Measurements from ENCODE around the gene PPP1R16B. TPM values are rescaled to one million over a fixed set of nuclear protein-coding genes. Genes with fewer than 3 reads are reported as not detected.
"Not testable (repeated sequence)": the region's sequence is repeated elsewhere in the genome, so short reads cannot be mapped to it uniquely, and the experiment has no call there.

The PPP1R16B gene
- total RNA-seq, 1 donor from 2014 or later: 0.15 TPM

DNA sequence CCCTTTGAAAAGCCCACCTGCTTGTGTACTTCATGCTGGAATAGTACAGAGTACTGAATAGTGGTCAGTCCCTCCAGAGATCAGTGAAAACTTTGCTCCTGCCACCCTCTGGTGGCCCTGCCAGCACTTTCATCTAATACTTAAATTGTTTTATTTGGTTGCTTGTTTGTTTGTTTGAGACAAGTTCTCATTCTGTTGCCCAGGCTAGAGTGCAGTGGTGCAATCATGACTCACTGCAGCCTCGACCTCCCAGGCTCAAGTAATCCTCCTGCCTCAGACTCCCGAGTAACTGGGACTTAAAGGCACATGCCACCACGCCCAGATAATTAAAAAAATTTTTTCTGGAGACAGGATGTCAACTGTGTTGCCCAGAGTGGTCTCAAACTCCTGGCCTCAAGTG is 129.8 kb downstream of the PPP1R16B start:
- peak; percentile 67 for DNase-seq (ENCODE audit: low read depth)

DNA sequence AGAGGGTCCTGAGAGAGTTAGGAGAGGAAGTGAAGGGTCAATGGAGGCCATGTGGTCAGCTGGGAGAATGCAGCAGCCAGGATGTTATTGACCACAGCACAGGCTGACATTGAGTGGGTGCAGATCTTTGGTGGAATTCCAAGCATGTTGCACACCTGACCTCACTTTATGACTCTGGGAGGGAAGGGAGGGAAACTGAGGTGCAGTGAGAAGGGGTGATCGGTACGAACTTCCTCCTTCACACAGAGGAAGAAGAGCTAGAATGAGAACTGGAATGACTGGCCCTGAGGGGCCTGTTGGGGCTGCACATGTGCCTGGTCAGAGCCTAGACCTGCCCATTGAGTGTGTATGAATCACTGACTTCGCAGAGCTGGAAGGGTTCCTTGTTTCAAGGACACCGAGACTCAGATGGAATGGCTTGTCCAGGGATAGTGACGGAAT is 130.5 kb downstream of the PPP1R16B start:
- peak; percentile 69 for DNase-seq (ENCODE audit: low read depth)

DNA sequence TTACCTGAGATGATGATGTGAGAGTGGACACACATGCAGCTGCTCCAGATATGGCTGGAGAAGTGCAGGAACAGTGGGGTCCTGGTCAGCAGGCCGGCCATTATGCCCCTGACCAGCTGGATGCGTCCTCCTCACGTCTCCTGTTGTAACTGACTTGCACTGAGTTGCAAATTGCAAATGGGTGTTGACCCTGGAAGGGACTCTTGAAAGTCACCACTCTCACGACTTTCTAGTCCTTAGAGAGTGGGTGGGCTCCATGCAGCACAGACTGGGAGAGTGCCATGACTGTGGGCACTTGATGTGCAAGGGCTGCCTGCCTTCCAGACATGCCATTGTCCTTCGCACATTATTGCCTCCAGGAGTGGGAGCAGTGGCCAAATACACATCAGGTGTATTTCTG is 131.5 kb downstream of the PPP1R16B start:
- no peak for DNase-seq (ENCODE audit: low read depth)

DNA sequence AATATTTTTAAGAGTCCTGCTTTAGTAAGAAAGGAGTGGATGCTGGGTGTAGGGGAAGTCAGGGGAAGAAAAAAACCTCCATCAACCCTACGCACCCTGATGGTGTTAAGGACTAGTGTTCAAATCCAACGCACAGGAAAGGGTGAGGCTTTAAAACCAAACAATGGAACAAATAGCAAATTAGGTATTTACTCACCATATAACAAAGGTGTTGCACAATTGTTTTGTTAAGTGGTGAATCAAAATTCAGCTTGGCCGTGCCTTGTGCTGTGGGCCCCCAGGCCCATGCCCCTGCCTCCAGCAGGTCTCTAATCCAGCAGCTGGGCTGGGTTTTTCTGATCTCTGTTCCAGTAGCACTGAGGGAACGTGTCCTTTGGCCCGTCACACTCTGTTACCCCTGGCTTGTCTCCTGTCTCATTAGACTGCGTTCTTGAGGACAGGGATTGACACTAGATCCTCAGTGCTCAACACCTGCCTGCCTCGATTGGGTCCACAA is 132.5 kb downstream of the PPP1R16B start:
- peak; percentile 51 for DNase-seq (ENCODE audit: low read depth)

DNA sequence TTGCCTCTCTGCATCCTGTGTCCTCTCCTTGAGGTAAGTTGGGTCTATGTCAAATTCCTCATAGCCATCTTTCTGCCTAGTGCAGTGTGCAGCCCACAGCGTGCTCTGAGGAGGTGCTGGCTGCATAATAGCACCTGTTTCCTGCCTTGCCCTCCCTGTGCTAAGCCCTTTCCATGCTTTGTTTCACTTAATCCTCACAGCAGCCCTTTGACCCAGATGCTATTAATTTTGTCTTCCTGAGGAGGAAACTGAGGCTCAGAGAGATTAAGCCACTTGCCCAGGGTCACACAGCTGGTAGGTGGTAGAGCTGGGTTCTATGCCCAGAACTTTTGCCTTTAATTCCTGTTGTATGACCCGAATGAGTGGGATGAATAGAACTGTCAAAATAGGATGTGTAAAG is 134.2 kb downstream of the PPP1R16B start:
- no peak for DNase-seq (ENCODE audit: low read depth)

DNA sequence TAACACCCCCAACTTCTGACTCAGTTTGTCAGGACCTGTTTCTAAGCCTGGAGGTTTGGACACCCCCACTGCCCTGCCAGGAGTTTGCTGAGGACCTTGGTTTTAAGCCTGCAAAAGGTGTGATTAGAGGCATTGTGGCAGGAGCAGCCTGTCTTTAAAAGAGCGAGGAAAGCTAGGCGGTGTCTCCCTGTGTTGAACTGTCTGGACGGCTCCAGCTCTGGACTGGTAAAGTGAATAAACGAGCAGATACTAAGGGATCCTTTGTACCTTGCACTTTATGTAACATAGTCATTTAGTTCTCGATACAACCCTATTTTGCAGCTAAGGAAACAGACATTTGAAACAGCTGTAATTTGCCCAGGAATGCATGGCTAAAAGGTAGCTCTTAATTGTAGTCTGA is 135.1 kb downstream of the PPP1R16B start:
- DNase-seq (ENCODE audit: low read depth): no peak

DNA sequence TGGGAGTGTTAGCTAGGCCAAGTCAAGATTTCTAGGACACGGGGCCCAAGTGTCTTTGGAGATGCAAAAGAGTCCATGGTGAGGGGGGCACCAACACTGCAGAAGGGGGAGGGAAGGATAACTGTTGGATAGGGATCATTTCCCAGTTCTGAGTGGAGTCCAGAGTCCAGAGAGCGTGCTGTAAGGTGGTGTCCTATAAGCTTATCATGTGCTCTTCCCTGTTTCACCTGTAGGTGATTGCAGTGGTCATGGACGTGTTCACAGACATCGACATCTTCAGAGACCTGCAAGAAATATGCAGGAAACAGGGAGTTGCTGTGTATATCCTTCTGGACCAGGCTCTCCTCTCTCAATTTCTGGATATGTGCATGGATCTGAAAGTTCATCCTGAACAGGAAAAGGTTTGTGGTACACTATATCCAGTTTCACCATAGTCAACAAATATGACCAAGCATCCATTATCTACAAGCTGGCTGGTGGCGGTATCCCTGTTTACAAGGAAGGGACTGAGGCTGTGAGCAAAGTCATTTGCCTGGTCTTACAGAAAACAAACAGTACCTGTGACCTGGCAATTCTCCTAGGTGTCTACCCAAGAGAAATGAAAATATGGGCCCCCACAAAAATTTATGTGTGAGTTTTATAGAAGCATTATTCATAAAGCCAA is 136.4 kb downstream of the PPP1R16B start:
- DNase-seq (ENCODE audit: low read depth): no peak

DNA sequence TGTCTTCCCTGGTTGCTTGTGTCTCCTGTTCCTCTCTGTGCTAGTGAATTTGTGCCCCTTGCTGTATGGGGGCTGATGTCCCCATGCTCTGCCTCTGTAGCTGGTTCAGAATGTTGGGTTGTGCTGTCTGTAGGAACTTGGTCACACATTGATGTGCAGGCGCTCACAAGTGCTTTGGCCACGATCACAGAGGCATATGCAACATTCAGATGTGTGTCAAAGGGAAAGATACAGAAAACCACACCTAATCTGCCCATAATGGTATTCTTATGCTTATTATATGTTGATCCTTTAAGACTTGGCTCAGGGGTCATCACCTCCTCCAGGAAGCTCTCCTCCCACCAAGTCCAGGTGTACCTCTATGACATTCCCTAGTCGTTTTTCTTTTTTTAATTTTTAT is 139.5 kb downstream of the PPP1R16B start:
- no peak for DNase-seq (ENCODE audit: low read depth)

DNA sequence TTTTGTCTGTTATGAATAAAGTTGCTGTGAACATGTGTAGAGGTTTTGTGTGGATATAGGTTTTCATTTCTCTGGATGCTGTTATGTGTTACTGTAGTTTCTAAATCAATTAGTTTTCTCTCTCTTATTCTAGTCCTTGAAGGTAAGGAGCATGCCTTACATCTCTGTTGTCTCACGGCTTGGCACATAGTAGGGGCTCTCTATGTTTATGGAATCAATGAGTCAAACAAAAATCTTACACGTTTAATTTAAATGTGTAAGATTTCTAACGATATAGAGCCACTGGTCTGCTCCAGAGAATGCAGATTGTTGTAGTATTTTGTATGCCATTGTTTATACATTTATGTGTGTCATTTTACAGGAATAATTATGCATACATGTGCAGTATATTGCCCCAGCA is 141.3 kb downstream of the PPP1R16B start:
- no peak for DNase-seq (ENCODE audit: low read depth)

DNA sequence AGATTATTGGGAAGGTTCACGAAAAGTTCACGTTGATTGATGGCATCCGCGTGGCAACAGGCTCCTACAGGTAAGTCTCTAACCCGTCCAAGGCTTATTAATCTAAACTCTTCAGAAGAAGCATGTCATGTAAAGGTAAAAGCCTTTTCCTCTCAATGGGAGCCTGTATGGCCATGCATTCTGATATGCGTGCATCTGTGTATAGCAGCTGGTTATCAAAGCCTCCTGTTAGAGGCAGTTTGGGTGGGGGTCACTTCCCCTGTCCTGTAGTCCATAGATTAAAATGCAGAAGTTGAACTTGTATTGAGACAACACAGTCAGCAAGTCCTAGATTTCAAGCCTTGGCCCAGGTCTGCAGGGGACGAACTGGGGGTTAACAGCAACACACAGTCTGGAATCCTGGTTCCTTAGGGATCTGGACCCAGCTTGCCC is 142.4 kb downstream of the PPP1R16B start:
- no peak for DNase-seq (ENCODE audit: low read depth)

DNA sequence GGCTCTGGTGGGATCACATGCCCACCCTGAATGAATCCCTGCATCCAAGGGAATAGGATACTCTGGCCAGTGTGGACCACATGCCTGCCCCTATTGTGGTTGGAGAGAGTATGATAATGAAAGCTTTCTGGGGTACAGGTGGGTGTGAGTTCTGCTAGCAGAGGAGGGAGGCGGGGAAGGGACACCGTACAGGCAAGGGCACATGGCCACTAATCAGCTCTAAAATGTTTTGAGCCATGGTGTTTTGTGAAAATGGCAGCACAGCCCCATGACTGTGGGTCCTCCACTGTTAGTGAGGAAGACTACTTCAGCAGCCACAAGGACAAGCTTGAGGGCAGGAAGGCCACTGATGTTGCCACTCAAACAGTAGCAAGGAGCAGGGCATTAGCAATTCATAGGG is 144.8 kb downstream of the PPP1R16B start:
- no peak for DNase-seq (ENCODE audit: low read depth)

DNA sequence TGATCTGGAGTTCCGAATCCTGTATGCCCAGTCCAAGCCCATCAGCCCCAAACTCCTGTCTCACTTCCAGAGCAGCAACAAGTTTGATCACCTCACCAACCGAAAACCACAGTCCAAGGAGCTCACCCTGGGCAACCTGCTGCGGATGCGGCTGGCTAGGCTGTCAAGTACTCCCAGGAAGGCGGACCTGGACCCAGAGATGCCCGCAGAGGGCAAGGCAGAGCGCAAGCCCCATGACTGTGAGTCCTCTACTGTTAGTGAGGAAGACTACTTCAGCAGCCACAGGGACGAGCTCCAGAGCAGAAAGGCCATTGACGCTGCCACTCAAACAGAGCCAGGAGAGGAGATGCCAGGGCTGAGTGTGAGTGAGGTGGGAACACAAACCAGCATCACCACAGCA is 146.1 kb downstream of the PPP1R16B start:
- no peak for DNase-seq (ENCODE audit: low read depth)

DNA sequence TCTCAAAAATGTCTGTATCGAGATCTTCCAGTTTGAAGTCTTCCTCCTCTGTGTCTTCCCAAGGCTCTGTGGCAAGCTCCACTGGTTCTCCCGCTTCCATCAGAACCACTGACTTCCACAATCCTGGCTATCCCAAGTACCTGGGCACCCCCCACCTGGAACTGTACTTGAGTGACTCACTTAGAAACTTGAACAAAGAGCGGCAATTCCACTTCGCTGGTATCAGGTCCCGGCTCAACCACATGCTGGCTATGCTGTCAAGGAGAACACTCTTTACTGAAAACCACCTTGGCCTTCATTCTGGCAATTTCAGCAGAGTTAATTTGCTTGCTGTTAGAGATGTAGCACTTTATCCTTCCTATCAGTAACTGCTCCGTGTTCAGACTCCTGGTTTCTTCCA is 146.7 kb downstream of the PPP1R16B start:
- DNase-seq (ENCODE audit: low read depth): no peak

DNA sequence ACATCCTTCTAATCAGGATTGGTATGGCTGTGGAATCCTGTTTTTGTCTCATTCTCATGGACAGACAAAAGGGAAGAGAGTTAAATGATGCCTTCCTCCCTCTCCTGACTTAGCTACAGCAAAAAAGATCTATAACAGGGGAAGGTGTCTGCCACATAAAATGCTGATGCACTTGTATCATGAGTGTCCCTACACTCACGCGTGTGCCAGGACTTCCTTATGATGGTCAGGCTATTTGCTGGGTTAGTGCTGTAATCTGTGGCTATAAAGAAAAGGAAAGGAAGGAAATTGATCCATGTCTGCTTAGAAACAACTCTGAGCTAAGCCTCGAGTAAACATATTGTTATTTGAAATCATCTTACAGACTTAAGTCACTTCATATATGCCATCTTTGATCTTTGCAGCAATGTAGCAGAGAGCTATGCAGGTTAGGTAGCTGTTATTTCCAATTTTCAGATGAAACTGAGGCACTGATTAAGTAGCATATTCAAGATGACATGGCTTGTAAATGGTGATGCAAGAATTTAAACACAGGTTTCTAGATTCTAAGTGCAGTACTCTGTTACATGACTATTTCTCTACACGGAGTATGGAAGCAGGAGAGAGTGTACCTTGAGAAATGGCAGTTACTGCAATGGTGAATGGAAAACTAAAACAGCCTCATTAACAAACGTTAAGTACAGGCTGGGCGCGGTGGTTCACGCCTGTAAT is 148.3 kb downstream of the PPP1R16B start:
- no peak for DNase-seq (ENCODE audit: low read depth)

DNA sequence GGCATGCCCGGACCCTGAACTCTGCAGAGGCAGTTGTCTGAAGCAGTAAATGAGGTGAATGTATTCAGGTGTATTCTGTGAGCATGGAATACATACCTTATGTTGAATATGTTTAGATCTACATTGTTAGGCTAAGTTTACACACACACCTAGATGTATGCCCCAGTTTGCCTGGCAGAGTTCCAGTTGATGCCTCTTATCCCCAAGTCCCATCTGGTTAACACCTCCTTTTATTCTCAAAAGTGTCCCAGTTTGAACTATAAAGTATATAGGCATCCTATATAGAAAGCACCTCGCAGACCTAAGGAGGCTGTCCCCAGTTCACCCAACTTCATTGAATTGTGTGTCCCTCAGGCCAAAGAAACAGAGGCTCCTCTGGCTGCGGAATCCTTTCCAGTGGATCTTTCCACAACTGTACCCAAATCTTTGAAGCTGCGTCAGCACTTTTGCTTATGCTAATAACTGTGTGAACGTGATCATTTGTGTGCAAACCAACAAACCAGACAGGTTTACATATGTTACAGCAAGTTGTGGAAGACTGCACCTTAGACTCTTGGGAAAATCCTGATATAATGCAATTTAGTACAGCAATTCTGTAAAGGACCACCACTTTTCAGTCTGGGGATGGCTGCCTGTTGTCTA is 151.9 kb downstream of the PPP1R16B start:
- no peak for DNase-seq (ENCODE audit: low read depth)

DNA sequence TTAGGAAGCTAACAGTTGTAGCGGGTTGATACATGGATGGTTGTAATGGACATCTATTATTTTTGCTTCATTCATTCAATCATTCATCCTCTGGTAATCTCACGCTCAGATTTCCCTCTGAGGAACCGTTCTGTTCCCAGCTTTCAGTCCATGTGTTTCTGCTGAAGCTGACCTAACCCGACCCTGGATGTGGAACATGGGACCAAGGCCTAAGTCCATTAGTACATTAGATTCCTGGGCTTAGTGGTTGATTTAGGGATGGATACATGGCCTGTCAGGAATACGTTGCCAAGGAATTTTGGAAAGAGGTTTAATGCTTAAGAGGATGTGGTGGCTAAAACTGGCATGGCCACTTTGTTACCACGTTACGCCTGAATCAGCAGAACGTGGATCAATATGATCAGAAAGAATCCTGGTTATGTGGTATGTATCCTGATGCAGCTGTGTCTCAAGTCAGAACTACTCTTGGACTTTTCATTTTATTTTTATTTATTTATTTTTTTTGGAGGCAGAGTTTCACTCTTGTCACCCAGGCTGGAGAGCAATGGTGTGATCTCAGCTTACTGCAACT is 152.5 kb downstream of the PPP1R16B start:
- DNase-seq (ENCODE audit: low read depth): no peak

DNA sequence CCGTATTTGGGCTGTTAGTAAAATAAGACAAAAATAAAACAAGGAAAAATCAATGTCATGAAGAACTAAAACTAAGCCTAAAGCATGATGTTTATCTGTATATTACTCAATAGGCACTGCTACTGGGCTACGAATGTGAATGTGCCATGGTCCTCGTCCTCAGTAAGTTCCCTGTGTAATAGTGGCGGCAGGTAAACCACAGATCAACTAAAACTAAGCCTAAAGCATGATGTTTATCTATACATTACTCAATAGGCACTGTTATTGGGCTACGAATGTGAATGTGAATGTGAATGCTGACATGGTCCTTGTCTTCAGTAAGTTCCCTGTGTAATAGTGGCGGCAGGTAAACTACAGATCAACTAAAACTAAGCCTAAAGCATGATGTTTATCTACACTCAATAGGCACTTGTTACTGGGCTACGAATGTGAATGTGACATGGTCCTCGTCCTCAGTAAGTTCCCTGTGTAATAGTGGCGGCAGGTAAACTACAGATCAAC is 154.7 kb downstream of the PPP1R16B start:
- DNase-seq (ENCODE audit: low read depth): not testable (repeated sequence)

DNA sequence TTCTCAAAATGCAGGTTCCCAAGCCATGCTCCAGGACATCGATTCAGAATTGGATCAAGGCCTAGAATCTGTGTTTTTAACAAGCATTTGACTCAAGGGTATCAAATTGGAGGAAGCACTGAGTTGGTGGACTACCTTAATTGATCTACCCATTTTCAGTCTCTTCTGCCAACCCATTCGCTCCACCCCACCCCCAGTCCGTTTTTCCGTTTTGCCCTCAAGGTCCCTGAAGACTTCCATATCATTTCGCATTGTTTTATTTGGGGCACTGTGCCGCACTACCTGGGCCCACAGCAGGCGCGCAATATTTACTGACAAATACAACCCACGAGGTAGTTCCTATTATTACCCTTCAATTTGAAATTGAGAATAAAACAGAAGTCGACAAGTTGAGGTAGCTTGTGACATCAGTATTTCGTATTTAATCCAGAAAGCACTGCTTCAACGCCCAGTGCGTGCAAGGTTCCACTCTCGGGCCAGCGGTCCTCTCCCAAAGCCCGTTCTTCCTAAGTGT is 156.1 kb downstream of the PPP1R16B start:
- DNase-seq (ENCODE audit: low read depth): no peak

DNA sequence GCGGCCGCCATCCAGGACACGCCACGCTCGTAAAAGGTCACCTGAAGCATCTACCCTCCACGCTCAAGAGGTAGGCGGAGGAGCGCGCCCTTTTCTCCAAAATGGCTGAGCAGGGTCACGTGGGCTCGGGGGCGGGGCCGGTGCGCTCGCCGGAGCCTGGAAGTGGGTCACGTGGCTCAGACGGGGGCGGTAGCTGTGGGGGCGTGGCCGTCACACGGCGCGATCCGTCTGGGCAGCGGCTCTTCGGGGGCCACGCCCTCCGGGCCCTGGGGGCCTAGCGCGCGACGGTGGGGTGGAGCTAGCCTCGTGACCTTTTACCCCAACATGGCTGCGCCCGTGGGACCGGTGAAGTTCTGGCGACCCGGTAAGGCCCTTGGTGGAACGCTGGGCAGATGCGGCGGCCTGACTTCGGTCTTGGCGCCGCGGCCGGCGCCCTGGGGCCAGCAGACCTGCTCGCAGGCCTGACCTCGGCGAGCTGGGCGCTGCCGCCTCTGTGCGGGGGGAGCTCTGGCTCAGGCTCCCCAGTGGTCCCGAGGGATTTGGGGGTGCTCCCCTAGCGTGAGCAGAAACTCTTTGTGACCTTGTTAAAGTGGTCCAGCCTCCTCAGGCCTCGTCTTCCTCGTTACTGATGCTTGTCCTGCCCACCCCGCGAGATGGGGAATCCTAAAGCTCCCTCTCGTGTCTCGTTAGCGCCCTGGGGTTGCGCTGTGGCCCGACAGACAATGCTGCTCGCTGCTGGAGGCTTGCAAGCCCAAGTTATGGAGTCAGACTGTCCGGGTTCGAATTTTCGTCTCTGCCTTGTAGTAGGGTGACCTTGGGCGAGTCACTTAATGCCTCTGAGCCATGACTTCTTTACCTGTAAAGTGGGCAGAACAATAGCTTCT is 156.8 kb downstream of the PPP1R16B start, which contains the start of gene DHX35:
DHX35 (plus strand) TSS at position 301 of the 884 bp plus-strand sequence; CDS start at position 325, 24 bp downstream.
- peak; percentile 86 for DNase-seq (ENCODE audit: low read depth)

DNA sequence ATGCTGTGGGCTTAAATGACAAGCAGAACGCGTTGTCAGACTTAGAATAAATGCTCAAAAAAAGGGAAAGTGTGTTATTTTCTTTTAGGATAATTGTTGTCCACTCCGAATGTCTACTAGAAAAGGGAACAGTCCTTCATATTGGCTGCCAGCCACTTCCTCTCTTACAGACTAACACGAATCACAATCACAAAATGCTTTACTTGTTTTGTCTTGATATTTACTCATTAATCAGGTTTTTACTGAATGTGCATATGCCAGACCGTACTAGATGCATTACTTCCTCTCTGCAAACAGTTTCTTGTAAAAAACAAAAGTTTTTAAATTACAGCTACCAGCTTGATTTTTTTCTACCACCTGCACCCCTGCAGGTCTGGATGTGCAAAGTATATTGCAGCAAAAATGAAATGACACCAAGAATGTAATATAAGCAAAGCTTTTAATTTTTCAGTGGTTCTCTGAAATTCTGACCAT is 157.5 kb downstream of the PPP1R16B start:
- no peak for DNase-seq (ENCODE audit: low read depth)

DNA sequence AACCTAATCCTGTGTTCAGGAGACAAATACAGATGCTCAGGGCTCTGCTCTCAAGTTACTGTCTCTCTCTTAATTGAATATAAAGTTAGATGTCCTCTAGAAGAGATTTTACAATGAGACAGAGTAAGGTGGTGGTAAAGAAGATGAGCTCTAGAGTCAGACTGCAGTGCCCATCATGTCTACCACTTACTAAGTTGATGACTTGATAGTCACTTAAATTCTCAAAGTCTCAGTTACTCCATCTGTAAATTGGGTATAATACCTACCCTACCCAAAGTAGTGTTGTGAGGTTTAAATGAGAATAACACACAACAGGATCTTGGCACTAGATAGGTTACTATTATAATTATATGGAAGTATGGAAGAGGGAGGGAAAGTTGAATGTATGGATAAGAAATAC is 158.2 kb downstream of the PPP1R16B start:
- DNase-seq (ENCODE audit: low read depth): no peak
